GM19351 (cell line): Measurements from ENCODE around the gene IQSEC1.

ENCODE experiments used
- ATAC-seq: cut with Tn5 transposase; IDR thresholded peaks from one replicate; pipeline ENCODE4 v1.9.1; 2021; ENCODE audit warnings: mild to moderate bottlenecking, moderate library complexity; ENCODE audit not compliant: unreplicated experiment

The IQSEC1 gene

DNA sequence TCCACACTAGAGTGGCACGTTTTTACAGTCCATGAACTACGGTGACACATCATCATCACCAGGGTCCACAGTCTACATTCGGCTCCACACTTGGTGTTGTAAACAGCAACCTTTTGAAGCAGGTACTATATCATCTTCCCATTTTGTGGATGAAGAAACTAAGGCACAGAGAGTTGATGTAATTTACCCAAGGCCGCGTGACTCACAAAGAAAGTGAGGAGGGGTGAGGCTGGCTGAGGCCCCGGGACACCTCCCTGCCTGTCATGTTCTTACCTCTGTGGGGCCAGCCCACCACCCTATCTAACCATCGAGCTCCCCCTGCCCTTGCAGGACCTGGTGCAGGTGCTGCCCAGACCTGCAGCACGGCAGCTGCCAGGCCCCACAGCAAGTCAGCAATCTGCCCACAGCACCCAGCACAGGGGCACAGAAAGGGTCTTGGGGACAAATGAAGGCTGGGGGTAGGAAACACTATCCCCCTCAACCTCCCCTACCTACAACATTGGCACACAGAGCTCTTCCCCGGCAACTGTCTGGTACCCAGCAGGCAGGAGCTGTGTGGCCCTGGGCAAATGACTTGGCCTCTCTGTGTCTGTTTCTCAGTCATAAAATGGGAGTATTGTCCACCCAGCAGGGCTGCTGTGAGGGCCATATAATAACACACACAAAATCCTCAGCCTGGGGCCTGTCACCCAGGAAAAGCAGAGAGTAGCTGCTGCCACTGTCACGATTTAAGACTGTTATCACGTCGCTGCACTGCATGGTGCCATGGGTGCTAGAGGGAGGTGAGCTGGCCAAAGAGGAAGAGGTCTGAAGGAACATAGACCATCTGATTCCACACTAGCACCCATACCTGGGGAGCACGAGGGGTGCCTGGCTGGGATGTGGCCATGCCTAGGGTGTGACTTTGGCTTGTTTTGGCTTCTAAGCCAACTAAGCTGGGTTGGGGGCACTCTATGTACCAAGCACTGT lies 115.1 kb downstream of the IQSEC1 start:
- no peak for ATAC-seq

- no peak for ATAC-seq
Measured at GRCh38 chr3:12957339-12957738, 115.9 kb downstream of the IQSEC1 start.

GRCh38 chr3:12956316-12956660 lies 116.9 kb downstream of the IQSEC1 start:
- no peak for ATAC-seq

DNA sequence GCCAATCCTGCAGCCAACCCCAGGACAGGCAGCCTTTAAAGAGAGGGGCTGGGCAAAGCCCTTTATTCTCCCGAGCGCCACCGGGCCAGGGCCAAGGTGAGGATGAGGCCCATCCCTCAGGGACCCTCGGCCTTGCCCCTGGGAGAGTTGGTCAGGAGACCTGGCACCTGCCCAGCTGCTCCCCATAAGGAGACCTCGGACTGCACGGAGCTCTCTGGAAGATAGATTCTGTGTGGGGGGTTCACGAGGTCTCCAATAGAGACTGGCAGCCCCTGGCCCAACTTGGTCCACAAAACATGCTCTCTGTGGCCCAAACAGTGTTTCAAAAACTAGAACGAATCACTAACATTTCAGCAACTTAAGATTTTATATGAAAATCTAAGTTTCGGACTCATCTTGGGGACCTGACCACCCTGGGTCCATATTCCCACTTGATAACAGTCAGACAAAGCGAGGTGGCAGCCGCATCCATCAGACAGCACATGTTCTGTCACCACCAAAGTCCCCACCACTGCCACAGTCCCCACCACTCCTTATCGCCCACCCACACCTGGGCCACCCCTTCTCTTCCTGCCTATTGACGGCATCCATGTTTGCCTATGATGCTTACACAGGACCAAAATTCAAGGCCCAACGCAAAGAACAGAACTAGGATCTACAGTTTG lies 117.4 kb downstream of the IQSEC1 start:
- ATAC-seq: no peak

- no peak for ATAC-seq
Measured at GRCh38 chr3:12954891-12955650, 118.2 kb downstream of the IQSEC1 start.

GRCh38 chr3:12954180-12954579 lies 119.0 kb downstream of the IQSEC1 start:
- ATAC-seq: no peak

GRCh38 chr3:12953201-12953995 lies 119.8 kb downstream of the IQSEC1 start:
- no peak for ATAC-seq

- no peak for ATAC-seq
Measured at GRCh38 chr3:12952343-12953200, 120.7 kb downstream of the IQSEC1 start.

DNA sequence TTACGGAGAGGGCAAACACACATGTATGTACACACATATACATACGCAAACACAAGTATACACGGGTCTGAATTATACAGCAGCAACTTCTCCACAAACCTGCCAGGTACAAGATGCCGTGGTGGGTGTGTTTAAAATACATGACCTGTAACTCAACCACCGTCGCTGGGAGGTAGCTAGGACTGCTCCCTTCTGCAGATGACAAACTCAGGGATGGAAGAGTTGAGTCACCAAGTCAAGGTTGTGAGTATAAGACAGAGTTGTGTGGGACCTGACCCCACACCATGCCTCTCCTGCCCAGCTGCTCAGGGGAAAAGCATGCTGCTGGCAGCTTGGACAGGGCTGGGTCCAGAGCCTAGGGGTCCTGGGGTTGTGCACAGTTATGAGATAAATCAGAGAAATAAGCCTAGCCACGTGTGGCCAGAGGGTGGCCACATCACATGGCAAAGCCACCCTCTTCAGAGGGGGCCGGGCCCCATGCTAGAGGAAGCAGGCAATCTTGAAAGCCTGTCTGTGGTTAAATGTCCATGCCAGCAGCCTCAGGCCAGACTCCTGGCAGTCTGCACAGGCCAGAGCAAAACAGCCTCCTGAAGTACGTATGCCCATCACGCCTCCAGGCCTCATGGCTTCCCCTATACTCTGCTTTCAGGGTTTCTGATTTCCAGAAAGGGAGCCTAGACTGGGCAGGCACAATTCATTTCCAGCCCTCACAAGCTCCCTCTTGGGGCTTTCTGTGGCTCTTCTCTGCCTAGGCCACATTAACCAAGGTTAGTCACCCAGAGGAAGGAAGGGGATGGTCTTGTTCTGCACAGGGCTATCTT lies 124.1 kb downstream of the IQSEC1 start:
- peak; percentile 63 for ATAC-seq

- ATAC-seq: no peak
Measured at GRCh38 chr3:12948371-12948770, 124.9 kb downstream of the IQSEC1 start.

DNA sequence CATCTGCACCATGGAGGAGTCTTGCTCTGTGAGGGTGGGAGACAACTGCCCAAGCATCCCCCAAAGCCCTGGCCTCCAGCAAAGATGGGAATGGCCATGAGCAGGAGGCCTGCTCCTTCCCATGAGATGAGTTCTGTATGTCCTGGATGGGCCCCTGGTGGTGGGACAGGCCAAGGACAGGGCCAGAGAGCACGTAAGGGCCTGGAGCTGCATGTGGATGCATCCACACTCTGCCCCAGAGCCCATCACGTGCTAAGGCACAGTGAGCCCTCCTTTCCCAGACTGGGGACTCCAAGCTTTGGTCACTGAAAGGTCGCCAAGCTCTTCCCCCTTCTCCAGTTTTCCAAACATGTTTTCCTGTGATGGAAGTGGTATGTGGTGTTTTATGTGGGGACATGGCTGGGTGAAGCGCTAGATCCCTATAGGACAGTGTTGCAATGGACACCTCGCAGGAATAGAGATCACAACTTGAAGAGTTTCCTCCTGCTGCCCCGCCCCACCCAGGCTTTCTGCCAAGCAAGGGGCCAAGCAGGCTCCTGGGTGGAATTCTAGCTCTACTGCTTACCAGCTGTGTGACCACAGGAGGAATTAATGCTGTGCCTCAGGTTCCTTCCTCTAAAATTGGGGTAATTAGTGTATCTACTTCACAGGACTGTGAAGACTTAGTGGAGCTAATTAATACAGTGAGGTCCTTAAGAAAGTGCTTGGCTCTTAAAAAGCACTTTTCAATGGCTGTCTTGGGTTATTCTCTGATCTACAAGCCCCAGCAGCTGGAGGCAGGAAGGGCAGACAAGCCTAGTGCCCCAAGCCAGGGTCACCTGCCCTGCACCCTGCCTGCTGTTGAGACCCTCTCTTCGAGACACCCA lies 125.5 kb downstream of the IQSEC1 start:
- ATAC-seq: no peak

DNA sequence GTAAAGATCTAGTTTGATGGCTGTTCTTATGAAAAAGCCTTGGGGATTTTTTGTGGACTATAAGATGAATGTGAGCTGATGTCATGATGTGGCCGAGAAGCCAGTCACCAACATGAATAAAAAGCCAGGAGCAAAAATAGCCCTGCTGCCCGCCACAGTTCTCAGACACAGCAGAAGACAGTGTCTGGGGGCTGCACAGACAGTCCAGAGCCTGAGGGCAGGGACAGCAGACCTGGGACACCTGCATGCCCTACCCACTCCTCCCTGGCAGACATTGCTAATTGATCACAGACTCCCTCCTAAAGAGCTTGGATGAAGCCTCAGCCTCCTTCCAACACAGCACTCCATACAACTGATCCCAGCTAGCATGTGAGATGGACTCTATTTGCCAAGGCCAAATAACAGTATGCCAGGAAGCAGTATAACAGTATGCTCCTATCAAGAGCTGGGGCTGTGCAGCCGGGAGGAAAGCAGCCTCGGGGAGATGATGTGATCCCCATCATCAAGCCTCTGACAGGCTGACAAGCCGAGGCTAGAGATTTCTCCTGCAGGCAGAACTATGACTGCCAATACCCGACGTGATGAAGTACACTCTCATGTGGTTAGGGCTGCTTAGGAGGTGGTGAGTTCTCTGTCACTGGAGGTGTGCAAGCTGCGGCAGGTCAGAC lies 126.4 kb downstream of the IQSEC1 start:
- ATAC-seq: no peak

GRCh38 chr3:12946251-12946648 lies 127.0 kb downstream of the IQSEC1 start:
- no peak for ATAC-seq

- ATAC-seq: no peak
Measured at GRCh38 chr3:12944849-12945248, 128.4 kb downstream of the IQSEC1 start.

- no peak for ATAC-seq
Measured at GRCh38 chr3:12944413-12944812, 128.8 kb downstream of the IQSEC1 start.

- no peak for ATAC-seq
Measured at GRCh38 chr3:12943124-12944021, 129.9 kb downstream of the IQSEC1 start.
